Calu3 (cell line): ENCODE results near the gene SLC35E2B. TPM values are rescaled to one million over a fixed set of nuclear protein-coding genes. Genes with fewer than 3 reads are reported as not detected.
"Not testable (repeated sequence)": the region's sequence is repeated elsewhere in the genome, so short reads cannot be mapped to it uniquely, and the experiment has no call there.

Experiments
- BruUV-seq: library from RNA; stranded (reverse); fragments of 400-500 nt; replicated peaks from 2 replicates; lab custom pipeline; 2021; lab: Mats Ljungman, UMichigan
- CTCF ChIA-PET: fragments of 300-600 bp; sonication (Branson Sonifier 250); formaldehyde crosslinking; loops from one replicate; lab custom pipeline; 2022; ENCODE audit warnings: antibody characterized with exemption; lab: Charles Lee
- DNase-seq: peaks from one replicate; pipeline ENCODE4 v3.0.0; 2022
- H3K27ac Mint-ChIP-seq: one replicate; pipeline ENCODE4 v1.8.0; 2022; ENCODE audit warnings: mixed read lengths; ENCODE audit not compliant: unreplicated experiment
- H3K27me3 Mint-ChIP-seq: one replicate; pipeline ENCODE4 v1.8.0; 2022; ENCODE audit warnings: mixed read lengths; ENCODE audit not compliant: unreplicated experiment
- H3K36me3 Mint-ChIP-seq: one replicate; pipeline ENCODE4 v1.8.0; 2022; ENCODE audit warnings: mild to moderate bottlenecking, moderate library complexity, mixed read lengths; ENCODE audit not compliant: insufficient read depth, unreplicated experiment
- H3K4me1 Mint-ChIP-seq: one replicate; pipeline ENCODE4 v1.8.0; 2022; ENCODE audit warnings: mild to moderate bottlenecking, low read depth, mixed read lengths; ENCODE audit not compliant: unreplicated experiment
- H3K4me3 Mint-ChIP-seq: one replicate; pipeline ENCODE4 v1.8.0; 2022; ENCODE audit warnings: mild to moderate bottlenecking, low read depth, moderate library complexity, mixed read lengths; ENCODE audit not compliant: unreplicated experiment
- H3K9me3 Mint-ChIP-seq: one replicate; pipeline ENCODE4 v1.8.0; 2022; ENCODE audit warnings: low read depth, mixed read lengths; ENCODE audit not compliant: unreplicated experiment
- intact Hi-C: fragments of 100-400 bp; cut with micrococcal nuclease; formaldehyde crosslinking; loops from one replicate; pipeline ENCODE4 v1.10.0; 2022; ENCODE audit not compliant: unreplicated experiment
- total RNA-seq: library from RNA; stranded (reverse); gene quantifications from 2 replicates; pipeline ENCODE4 v1.2.3, GENCODE V29; 2022
- TF ChIP-seq, protein P1 (sequence below): fragments of 200-600 bp; IDR thresholded peaks from one replicate; pipeline ENCODE4 v1.8.0; 2022; ENCODE audit warnings: antibody characterized with exemption; ENCODE audit not compliant: unreplicated experiment

The SLC35E2B gene
- total RNA-seq, 1 experiment from 2014 or later = 39.3 TPM

DNA sequence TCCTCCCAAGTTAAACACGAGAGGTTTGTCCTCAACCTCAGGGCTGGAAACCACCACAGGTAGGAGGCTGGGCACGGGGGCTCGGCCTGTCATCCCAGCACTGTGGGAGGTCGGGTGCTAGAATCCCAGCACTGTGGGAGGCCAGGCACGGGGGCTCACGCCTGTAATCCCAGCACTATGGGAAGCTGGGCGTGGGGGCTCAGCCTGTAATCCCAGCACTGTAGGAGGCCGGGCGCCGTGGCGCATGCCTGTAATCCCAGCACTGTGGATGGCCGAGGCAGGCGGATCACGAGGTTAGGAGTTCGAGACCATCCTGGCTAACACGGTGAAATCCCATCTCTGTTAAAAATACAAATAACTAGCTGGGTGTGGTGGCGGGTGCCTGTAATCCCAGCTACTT, 38.3 kb upstream of the SLC35E2B start:
- no peaks in the 10 kb centered on the region for H3K9me3 Mint-ChIP-seq
- intact Hi-C loops = no loop called here
- peaks cover 12% of the 10 kb centered on the region for H3K36me3 Mint-ChIP-seq
- CTCF ChIA-PET = no interaction called here
- no peak overlapping the region for H3K4me3 Mint-ChIP-seq
- no peak overlapping the region for H3K27ac Mint-ChIP-seq
- TF ChIP-seq, protein P1, sequence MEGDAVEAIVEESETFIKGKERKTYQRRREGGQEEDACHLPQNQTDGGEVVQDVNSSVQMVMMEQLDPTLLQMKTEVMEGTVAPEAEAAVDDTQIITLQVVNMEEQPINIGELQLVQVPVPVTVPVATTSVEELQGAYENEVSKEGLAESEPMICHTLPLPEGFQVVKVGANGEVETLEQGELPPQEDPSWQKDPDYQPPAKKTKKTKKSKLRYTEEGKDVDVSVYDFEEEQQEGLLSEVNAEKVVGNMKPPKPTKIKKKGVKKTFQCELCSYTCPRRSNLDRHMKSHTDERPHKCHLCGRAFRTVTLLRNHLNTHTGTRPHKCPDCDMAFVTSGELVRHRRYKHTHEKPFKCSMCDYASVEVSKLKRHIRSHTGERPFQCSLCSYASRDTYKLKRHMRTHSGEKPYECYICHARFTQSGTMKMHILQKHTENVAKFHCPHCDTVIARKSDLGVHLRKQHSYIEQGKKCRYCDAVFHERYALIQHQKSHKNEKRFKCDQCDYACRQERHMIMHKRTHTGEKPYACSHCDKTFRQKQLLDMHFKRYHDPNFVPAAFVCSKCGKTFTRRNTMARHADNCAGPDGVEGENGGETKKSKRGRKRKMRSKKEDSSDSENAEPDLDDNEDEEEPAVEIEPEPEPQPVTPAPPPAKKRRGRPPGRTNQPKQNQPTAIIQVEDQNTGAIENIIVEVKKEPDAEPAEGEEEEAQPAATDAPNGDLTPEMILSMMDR = no peak
- no peaks in the 10 kb centered on the region for H3K27me3 Mint-ChIP-seq
- no TSS peak for BruUV-seq
- no peaks in the 10 kb centered on the region for H3K4me1 Mint-ChIP-seq
- DNase-seq = no peak

DNA sequence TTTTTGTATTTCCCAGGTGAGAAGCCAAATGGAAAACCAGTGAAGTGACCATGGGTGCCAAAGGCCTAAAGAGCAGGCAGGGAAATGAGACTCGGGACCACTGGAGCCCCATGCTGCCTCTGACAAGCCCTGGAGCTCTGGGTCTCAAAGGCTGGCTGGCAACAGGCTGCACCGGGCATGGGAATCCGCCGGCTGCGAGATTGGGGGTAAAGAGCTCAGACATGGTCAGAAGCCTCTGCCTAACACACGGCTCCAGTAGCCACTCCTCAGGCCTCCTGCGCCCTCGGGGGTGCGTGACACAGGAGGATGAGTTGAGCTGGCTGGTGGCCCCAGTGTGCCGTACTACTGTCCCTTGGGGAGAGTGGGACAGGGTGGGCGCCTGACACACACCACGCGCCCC, 37.6 kb upstream of the SLC35E2B start:
- peaks cover 12% of the 10 kb centered on the region for H3K36me3 Mint-ChIP-seq
- H3K27ac Mint-ChIP-seq, BruUV-seq, DNase-seq, CTCF ChIA-PET, H3K27me3 Mint-ChIP-seq, H3K4me3 Mint-ChIP-seq, H3K9me3 Mint-ChIP-seq, intact Hi-C loops, H3K4me1 Mint-ChIP-seq: not testable (repeated sequence)

DNA sequence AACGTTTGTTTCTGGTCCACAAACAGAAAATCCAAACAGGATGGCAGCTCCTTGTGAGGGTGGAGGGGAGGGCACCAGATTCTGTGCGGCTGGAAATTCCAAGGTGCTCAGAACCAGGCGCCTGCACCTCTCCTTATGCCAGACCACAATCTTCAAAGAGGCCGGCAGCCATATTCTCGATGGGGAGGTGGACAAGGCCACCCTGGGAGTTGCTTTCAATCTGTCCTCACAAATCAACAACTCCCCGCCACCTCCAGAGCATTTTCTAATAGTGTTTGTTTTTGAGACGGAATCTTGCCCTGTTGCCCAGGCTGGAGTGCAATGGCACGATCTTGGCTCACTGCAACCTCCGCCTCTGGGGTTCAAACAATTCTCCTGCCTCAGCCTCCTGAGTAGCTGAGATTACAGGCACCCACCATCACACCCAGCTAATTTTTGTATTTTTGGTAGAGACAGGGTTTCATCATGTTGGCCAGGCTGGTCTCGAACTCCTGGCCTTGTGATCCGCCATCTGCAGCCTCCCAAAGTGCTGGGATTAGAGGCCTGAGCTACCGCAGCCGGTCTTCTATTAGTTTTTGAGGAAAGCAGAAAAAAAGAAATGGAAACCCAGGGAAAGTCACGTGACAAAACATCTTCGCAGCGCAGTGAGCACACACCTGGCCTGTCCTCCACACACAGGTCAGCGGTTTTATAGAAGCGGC, 36.7 kb upstream of the SLC35E2B start:
- H3K27ac Mint-ChIP-seq, DNase-seq, CTCF ChIA-PET, H3K9me3 Mint-ChIP-seq, BruUV-seq, intact Hi-C loops, H3K4me1 Mint-ChIP-seq, H3K4me3 Mint-ChIP-seq, H3K27me3 Mint-ChIP-seq: not testable (repeated sequence)
- H3K36me3 Mint-ChIP-seq = peaks cover 16% of the 10 kb centered on the region

DNA sequence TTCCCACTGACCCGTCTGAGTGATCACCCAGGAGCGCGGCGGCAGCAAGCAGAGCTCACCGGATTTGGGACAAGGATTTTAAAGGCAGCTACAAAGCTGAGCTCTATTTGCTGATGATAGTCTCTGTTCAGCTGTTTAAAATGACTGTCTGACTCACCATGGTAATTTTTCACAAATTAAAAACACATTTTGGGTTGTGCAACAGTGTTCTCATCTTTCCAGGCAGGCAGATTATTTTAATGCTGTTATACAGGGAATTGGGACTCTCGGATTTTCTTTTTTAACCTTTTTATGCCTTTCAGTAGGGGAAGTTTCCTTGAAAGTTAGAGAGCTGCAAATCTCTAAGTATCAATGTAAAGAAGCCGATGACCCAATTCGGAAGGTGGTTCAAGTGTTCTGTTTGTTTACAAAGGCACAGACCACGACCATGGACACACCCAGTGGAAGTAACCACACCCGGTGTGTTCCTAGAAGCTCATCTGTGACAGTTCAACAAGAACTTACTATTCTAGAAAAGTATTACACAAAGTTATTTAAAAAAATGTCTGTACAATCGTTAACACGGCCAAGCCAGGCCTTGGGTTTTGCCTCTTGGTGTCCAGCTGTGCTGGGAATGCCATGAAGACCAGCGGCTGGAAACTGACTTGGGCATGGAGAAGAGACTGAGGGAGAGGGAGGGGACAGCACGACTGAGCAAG, 35.9 kb upstream of the SLC35E2B start:
- CTCF ChIA-PET, DNase-seq, intact Hi-C loops, H3K4me1 Mint-ChIP-seq, H3K27ac Mint-ChIP-seq, H3K9me3 Mint-ChIP-seq, H3K27me3 Mint-ChIP-seq, BruUV-seq, H3K4me3 Mint-ChIP-seq: not testable (repeated sequence)
- H3K36me3 Mint-ChIP-seq = peaks cover 21% of the 10 kb centered on the region

DNA sequence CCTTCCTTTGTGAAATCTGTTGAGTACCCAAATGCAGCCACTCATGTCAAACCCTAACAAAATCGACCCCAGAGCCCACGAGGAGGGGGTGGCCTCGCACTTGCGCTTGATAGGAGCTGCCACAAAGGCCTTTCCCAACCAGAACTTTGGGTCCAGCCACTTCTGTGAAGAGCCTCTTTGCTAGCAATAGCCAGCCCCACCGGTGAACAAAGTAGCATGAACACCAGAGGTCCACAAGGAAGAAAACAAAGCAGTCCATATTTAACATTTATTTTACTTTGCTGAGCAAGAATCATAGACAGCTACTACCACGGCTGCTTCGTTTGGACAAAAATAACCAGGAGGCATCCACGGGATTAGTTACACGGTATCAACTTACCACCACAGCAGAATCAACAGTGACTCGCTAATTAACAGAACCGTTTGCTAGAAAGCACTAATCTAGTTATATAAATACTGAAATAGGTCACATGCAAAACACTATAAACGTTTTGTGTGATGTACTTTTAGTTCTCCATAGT, 34.6 kb upstream of the SLC35E2B start:
- H3K27me3 Mint-ChIP-seq, H3K4me1 Mint-ChIP-seq, DNase-seq, H3K9me3 Mint-ChIP-seq, intact Hi-C loops, CTCF ChIA-PET, H3K27ac Mint-ChIP-seq, H3K4me3 Mint-ChIP-seq: not testable (repeated sequence)
- H3K36me3 Mint-ChIP-seq = peaks cover 18% of the 10 kb centered on the region
- TSS peak; percentile 42 for BruUV-seq

DNA sequence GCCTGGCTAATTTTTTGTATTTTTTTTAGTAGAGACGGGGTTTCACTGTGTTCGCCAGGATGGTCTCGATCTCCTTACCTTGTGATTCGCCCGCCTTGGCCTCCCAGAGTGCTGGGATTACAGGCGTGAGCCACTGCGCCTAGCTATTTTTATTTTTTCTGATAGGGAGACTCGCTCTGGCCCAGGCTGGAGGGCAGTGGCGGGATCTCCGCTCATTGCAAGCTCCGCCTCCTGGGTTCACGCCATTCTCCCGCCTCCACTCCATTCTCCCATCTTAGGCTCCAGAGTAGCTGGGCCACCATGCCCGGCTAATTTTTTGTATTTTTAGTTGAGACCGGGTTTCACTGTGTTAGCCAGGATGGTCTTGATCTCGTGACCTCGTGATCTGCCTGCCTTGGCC, 33.5 kb upstream of the SLC35E2B start:
- intact Hi-C loops = not testable (repeated sequence)

DNA sequence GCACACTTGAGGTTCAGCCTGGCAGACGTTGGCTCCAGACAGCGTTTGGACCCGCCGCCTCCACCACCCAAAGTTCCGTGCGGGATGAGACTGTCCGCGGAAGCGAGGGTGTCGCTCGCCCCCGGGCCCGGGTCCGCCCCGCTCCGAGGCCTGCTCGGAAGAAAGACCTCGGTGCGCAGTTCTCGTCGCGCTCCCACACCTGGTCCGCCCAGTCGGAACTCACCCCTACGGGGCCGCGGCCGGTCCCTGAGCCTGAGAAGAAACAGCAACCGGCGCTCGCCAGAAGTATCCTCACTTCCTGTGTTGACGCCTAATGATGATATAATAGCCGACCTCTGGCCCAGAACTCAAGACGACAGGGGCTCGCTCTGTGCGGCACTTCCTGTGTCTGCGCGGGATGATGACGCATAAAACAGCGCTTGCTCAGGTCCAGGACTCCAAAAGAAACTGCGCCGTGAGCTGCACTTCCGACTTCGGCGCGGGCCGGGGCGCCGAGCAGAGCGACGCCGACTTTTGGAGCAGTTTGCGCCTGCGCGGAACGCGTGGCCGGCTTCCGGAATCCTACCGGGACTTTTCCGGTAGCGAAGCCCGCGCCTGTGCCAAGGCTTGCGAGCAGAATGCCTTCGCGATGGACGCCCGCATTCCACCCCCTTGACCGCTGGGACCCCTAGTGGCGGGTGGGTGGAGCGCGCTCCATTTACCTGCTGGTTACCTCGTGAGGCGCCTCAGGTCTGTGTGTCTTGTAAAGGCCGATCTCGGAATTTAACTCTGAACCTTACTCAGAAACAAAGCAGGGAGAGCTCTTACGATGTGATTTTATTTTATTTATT, 31.7 kb upstream of the SLC35E2B start, which contains the start of gene CDK11A:
TSS of gene CDK11A (minus strand) at position 323 of the 830 bp plus-strand sequence. CDS start 1,539 bp downstream, outside the sequence.
- H3K4me1 Mint-ChIP-seq, BruUV-seq, H3K9me3 Mint-ChIP-seq, intact Hi-C loops, H3K27me3 Mint-ChIP-seq: not testable (repeated sequence)
- Mint-ChIP-seq H3K4me3 (peak within 1 kb of the TSS; percentile 79), H3K27ac (peak within 1 kb of the TSS; percentile 92), H3K36me3 (peaks cover 21% of the 10 kb centered on the region)
- DNase-seq = peak; percentile 90
- CTCF ChIA-PET = interaction anchor here (0.6 kb wide), 1 partner anchor 86 kb away, joined by 7 read pairs; no protein-coding TSS in a partner anchor

More for the DNA sequence above, 33.5 kb upstream of the SLC35E2B start:
- H3K27me3 Mint-ChIP-seq, CTCF ChIA-PET, H3K4me3 Mint-ChIP-seq, DNase-seq, H3K27ac Mint-ChIP-seq, H3K9me3 Mint-ChIP-seq, BruUV-seq, H3K4me1 Mint-ChIP-seq: not testable (repeated sequence)
- H3K36me3 Mint-ChIP-seq = peaks cover 18% of the 10 kb centered on the region
